Ascending aorta (tissue), 2 donors: ENCODE results near the gene EID2B. TPM values are rescaled to one million over a fixed set of nuclear protein-coding genes. Genes with fewer than 3 reads are reported as not detected.

Source experiments
- DNase-seq, 2 donors: peaks; one replicate each; pipeline ENCODE4 v3.0.0-alpha.2; 2019; ENCODE audit warnings: low spot score in 2 of 2
- H3K27ac ChIP-seq, 2 donors: fragments of 200-600 bp; sonication (generic); one replicate each; pipeline ENCODE4 v1.5.1; 2016 to 2017; ENCODE audit warnings: mild to moderate bottlenecking in 1 of 2
- H3K27me3 ChIP-seq: fragments of 200-600 bp; sonication (generic); one replicate; pipeline ENCODE4 v1.5.1; 2017
- H3K36me3 ChIP-seq, 2 donors: fragments of 200-600 bp; sonication (generic); one replicate each; pipeline ENCODE4 v1.5.1; 2016
- H3K4me1 ChIP-seq, 2 donors: fragments of 200-600 bp; sonication (generic); one replicate each; pipeline ENCODE4 v1.5.1; 2016 to 2017; ENCODE audit warnings: mild to moderate bottlenecking in 1 of 2
- H3K4me3 ChIP-seq, 2 donors: fragments of 200-600 bp; sonication (generic); one replicate each; pipeline ENCODE4 v1.5.1; 2016 to 2017; ENCODE audit warnings: mild to moderate bottlenecking in 1 of 2
- H3K9me3 ChIP-seq, 2 donors: fragments of 200-600 bp; sonication (generic); one replicate each; pipeline ENCODE4 v1.5.1; 2016
- CTCF ChIP-seq, 3 experiments: fragments of 200-600 bp in 2 of 3; fragments of 450-650 bp in 1 of 3; sonication (generic) in 2 of 3; IDR thresholded peaks; one replicate each; pipeline ENCODE4 v1.5.1; 2016 to 2019; ENCODE audit warnings: antibody characterized with exemption in 3 of 3, mild to moderate bottlenecking in 1 of 3, moderate library complexity in 1 of 3
- intact Hi-C: fragments of 100-400 bp; cut with DNase I; formaldehyde crosslinking; loops from one replicate; pipeline ENCODE4 v1.15.1; 2023
- total RNA-seq: library from RNA; depleted of rRNA; stranded (reverse); fragments of >200 nt; gene quantifications from one replicate; pipeline ENCODE4 v1.1.0, GENCODE V29; 2016

The EID2B gene
- total RNA-seq, 1 donor from 2014 or later, result not detected

- no peak for TF ChIP-seq CTCF (IDR thresholded peaks at IDR 0.05)
- H3K4me3 ChIP-seq, result no peak overlapping the region
- H3K4me1 ChIP-seq, result peaks cover 5 to 10% of the 10 kb centered on the region in 2 donors
- H3K9me3 ChIP-seq, result no peaks in the 10 kb centered on the region
- intact Hi-C loops, result no loop called here
- DNase-seq, result no peak
- H3K36me3 ChIP-seq, result no peaks in the 10 kb centered on the region
- H3K27me3 ChIP-seq, result peaks cover 20% of the 10 kb centered on the region
- no peak overlapping the region for H3K27ac ChIP-seq
Measured at GRCh38 chr19:39512988-39513387, 19.7 kb downstream of the EID2B start.

GRCh38 chr19:39509233-39509632 is 23.4 kb downstream of the EID2B start:
- H3K9me3 ChIP-seq, result no peaks in the 10 kb centered on the region
- no peak for TF ChIP-seq CTCF (IDR thresholded peaks at IDR 0.05)
- no peaks in the 10 kb centered on the region for H3K4me1 ChIP-seq
- no peak overlapping the region for H3K27ac ChIP-seq
- peaks cover 17% of the 10 kb centered on the region for H3K27me3 ChIP-seq
- H3K4me3 ChIP-seq, result no peak overlapping the region
- no peaks in the 10 kb centered on the region for H3K36me3 ChIP-seq
- intact Hi-C loops, result no loop called here
- no peak for DNase-seq

GRCh38 chr19:39508629-39509028 is 24.0 kb downstream of the EID2B start:
- intact Hi-C loops, result no loop called here
- H3K4me1 ChIP-seq, result no peaks in the 10 kb centered on the region
- TF ChIP-seq CTCF (IDR thresholded peaks at IDR 0.05), result no peak
- no peak for DNase-seq
- H3K4me3 ChIP-seq, result no peak overlapping the region
- H3K27me3 ChIP-seq, result peaks cover 17% of the 10 kb centered on the region
- no peaks in the 10 kb centered on the region for H3K9me3 ChIP-seq
- no peaks in the 10 kb centered on the region for H3K36me3 ChIP-seq
- H3K27ac ChIP-seq, result no peak overlapping the region

GRCh38 chr19:39507715-39508364 is 24.8 kb downstream of the EID2B start:
- Histone ChIP-seq H3K27ac (no peak overlapping the region), H3K27me3 (peaks cover 17% of the 10 kb centered on the region), H3K4me1 (peaks cover 0 to 2% of the 10 kb centered on the region in 2 donors), H3K36me3 (no peaks in the 10 kb centered on the region), H3K4me3 (peak overlapping the region in 1 of 2 donors; percentile 55), H3K9me3 (no peaks in the 10 kb centered on the region)
- TF ChIP-seq CTCF (IDR thresholded peaks at IDR 0.05), result no peak
- DNase-seq, result no peak
- intact Hi-C loops, result no loop called here

GRCh38 chr19:39506944-39507714 is 25.5 kb downstream of the EID2B start:
- Histone ChIP-seq H3K27me3 (peaks cover 17% of the 10 kb centered on the region), H3K36me3 (no peaks in the 10 kb centered on the region), H3K27ac (no peak overlapping the region), H3K4me3 (peak overlapping the region; percentile 33 to 55), H3K9me3 (no peaks in the 10 kb centered on the region), H3K4me1 (peaks cover 0 to 3% of the 10 kb centered on the region in 2 donors)
- TF ChIP-seq CTCF (IDR thresholded peaks at IDR 0.05), result no peak
- intact Hi-C loops, result no loop called here
- no peak for DNase-seq
